GM21619 (cell line): Measurements from ENCODE around the gene TAF1B.
"Not testable (repeated sequence)": the region's sequence is repeated elsewhere in the genome, so short reads cannot be mapped to it uniquely, and the experiment has no call there.

Source experiments
- ATAC-seq: cut with Tn5 transposase; IDR thresholded peaks from one replicate; pipeline ENCODE4 v1.9.1; 2021; ENCODE audit not compliant: unreplicated experiment

Gene TAF1B

GRCh38 chr2:9879455-9880194, 36.4 kb downstream of the TAF1B start:
- ATAC-seq, result no peak

GRCh38 chr2:9883897-9884296, 40.6 kb downstream of the TAF1B start:
- ATAC-seq, result no peak

GRCh38 chr2:9884436-9884835, 41.2 kb downstream of the TAF1B start:
- ATAC-seq, result no peak

- ATAC-seq, result no peak
Observed at GRCh38 chr2:9885036-9885684, 41.9 kb downstream of the TAF1B start.

GRCh38 chr2:9887513-9887912, 44.2 kb downstream of the TAF1B start:
- ATAC-seq, result no peak

GRCh38 chr2:9889812-9890261, 46.6 kb downstream of the TAF1B start:
- ATAC-seq, result no peak

- no peak for ATAC-seq
Observed at GRCh38 chr2:9892236-9892635, 49.0 kb downstream of the TAF1B start.

- ATAC-seq, result no peak
Observed at GRCh38 chr2:9895669-9896590, 52.7 kb downstream of the TAF1B start.

- ATAC-seq, result peak; percentile 80
Observed at GRCh38 chr2:9897331-9897737, 54.1 kb downstream of the TAF1B start.

- ATAC-seq, result no peak
Observed at GRCh38 chr2:9897846-9898245, 54.6 kb downstream of the TAF1B start.

GRCh38 chr2:9905413-9905812, 62.1 kb downstream of the TAF1B start:
- ATAC-seq, result no peak

- ATAC-seq, result no peak
Observed at GRCh38 chr2:9907402-9907801, 64.1 kb downstream of the TAF1B start.

- no peak for ATAC-seq
Observed at GRCh38 chr2:9908639-9909038, 65.4 kb downstream of the TAF1B start.

- no peak for ATAC-seq
Observed at GRCh38 chr2:9909106-9909505, 65.8 kb downstream of the TAF1B start.

- ATAC-seq, result no peak
Observed at GRCh38 chr2:9910699-9911098, 67.4 kb downstream of the TAF1B start.

- ATAC-seq, result no peak
Observed at GRCh38 chr2:9912468-9912867, 69.2 kb downstream of the TAF1B start.

- ATAC-seq, result peak; percentile 99
Observed at GRCh38 chr2:9914384-9915065, 71.3 kb downstream of the TAF1B start.

- ATAC-seq, result no peak
Observed at GRCh38 chr2:9918275-9918674, 75.0 kb downstream of the TAF1B start.

- no peak for ATAC-seq
Observed at GRCh38 chr2:9919512-9919911, 76.2 kb downstream of the TAF1B start.

- ATAC-seq, result not testable (repeated sequence)
Observed at GRCh38 chr2:9927020-9927419, 83.7 kb downstream of the TAF1B start.

- ATAC-seq, result no peak
Observed at GRCh38 chr2:9937258-9937657, 94.0 kb downstream of the TAF1B start.
